Measurements from ENCODE around the gene ZFYVE28.

The ZFYVE28 gene

DNA sequence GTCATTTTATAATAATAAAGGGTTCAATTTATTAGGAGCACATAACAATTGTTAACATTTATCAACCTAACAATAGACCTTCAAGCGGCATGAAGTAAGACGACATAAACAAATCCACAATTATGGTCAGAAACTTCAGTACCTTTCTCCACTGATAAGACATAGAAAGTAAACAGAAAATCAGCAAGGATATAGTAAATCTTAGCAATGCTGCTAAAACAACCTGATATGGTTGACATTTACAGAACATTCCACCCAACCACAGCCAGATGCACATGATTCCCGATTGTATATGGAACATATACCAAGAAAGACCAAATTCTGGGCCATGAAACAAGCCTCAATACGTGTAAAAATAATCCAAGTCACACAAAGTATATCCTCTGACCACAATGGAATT lies 71.3 kb downstream of the ZFYVE28 start:
- no peak for DNase-seq

DNA sequence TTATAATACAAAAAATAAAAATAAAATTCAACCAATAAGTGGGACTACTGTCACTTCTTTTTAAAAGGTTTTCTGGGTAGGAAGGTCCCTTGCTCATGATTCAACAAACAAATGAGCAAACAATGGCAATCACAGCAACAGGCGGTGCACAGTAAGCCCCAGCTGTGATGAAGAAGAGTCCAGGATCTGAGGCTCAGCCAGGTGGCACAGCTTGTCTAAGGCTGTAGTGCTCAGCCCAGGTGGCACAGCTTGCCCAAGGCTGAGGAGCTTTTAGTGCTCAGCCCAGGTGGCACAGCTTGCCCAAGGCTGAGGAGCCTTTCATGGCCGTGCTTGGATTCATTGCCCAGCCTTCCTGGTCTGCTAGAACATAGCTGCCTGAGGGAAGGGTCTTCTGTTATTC lies 75.0 kb downstream of the ZFYVE28 start:
- DNase-seq: no peak

DNA sequence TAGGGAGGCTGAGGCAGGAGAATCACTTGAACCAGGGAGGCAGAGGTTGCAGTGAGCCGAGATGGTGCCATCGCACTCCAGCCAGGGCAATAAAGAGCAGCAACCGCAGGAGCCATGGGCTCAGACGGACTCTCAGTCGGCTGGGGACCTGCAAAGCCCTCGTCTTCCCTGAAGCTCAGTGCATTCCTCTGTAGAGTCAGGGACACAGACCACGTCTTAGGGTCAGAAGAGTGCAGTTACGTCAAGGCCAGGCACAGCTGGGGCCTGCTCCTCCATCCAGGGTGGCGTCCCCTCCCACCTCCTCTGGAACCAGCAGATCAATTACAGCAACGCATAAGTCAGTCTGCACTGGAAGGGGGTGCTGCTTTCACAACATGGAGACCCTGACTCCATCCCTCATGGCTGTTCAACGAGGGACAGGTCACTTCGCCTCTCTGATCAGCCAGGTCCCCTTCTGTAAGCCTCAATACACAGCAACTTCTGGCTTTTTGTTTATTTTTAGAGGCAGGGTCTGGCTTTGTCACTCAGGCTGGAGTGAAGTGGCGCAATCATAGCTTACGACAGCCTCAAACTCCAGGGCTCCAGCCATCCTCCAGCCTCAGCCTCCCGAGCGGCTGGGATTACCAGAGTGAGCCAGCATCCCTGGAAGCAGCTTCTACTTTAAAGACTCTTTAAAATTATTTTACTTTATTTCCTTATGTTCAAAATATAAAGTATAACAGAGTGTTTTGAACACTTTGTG lies 76.4 kb downstream of the ZFYVE28 start:
- DNase-seq: no peak

DNA sequence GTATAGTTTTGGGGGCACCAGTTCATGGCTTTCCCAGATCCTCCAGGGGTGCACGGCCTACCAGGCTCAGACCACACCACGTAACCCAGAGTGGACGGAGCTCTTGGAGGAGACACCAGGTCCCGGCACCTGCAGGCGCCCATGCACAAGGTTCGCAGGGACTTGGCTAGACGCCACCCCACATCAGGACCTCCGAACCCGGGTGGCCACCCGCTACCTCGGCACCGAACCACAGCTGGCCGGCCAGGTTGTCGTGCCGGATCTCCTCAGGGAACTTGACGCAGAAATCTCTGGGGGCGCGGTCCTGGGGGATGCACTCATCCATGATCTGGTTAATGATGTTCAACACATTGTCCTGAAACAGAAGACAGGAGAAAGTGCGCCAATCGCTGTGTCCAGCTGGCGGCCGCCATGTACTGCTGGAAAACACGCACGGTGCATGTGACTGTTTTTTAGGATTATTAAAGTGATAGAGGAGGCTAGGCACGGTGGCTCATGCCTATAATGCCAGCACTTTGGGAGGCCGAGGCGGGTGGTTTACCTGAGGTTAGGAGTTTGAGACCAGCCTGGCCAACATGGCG lies 77.1 kb downstream of the ZFYVE28 start:
- DNase-seq: no peak

DNA sequence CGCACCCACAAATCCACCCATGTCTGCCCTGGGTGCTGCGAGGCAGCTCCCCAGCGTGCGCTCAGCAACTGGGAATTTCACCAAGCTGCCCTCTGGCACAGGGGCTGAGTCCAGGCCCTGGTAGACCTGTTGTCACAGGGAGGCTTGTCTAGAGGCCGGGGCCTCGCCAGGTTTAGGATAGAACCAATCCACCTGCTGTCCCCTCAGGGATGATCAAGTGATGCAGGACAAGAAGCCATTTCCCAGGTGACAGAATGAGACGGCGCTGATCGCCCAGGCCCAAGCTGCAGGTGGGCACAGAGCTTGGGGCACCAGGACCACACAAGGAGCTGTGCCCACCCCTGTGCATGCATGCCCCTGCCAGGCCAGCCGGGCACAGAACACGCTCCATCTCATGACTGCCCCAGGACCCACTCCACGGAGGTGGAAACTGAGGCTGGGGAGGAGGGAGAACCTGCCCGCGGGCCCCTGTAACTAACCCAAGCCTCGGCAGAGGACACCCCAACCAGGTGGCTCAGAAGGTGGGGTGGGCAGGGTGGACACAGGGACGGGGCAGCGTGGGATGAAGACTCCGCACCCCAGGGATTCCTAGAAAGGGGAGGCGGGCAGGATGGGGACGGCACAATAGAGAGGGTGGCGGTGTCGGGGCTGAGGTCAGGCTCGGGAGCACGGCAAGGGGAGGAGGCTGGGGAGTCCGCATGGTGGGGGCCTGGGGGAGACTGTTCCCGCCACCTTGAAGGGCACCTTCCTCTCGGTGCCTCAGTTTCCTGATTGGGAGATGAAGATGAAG lies 78.0 kb downstream of the ZFYVE28 start:
- no peak for DNase-seq

DNA sequence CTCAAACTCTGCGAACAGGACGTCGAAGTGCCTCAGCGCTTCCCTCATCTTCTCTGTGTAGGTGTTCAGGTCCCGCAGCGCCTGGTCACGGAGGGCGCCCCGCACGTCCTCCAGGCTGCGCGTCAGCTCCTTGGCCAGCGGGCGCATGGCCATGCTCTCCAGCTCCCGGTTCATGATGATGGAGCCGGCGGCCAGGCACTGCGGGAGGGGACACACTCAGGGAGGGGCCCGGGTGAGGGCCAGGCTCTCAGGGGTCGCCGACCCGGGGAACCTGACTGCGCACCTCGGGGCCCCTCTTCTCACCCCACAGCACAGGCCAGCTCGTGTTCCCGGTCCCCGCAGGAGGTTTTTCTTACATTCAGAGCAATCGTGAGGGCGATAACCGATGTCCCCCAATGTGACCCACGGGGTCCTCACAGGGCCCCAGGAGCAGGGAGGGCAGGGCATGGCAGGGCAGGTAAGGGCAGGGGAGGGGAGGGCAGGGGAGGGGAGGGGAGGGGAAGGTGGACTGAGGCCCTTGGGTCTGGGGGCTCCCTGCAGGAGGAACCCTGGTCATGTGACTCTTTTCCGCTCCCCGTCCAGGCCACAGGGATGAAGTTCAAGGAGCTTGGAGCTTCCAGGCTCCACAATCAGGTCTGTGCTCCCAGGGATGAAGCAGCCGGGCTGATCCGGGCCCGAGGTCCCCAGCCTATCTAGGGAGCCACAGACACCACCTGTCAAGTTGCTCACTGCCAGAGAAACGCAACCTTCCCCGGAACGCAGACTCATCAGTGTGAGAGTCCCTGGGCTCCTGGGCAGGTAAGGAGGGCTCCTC lies 78.8 kb downstream of the ZFYVE28 start:
- DNase-seq: no peak

DNA sequence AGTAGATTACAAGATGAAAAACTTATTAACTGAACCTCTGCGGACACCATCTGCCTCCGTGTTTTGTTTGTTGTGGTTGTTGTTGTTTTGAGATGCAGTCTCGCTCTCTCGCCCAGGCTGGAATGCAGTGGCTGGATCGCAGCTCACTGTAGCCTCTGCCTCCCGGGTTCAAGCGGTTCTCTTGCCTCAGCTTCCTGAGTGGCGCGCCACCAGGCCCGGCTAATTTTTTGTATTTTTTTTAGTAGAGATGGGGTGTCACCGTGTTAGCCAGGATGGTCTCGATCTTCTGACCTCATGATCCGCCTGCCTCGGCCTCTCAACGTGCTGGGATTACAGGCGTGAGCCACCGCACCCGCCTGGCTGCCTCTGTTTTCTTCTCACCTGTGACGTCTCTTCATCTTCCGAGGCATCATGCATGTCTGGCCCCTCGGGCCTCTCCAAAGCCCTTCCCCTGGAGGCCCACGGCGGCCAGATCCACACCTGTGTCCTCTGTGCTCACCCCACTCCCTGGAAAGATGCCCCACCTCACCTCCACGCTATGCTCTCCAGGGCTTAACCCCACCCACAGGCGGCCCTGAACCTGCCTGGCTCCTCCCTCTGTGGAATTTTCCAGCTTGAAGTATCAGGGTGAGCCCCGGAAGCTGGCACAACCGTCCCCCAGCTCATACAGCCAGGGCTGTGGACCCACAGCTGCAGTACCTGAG lies 79.5 kb downstream of the ZFYVE28 start:
- DNase-seq: no peak

DNA sequence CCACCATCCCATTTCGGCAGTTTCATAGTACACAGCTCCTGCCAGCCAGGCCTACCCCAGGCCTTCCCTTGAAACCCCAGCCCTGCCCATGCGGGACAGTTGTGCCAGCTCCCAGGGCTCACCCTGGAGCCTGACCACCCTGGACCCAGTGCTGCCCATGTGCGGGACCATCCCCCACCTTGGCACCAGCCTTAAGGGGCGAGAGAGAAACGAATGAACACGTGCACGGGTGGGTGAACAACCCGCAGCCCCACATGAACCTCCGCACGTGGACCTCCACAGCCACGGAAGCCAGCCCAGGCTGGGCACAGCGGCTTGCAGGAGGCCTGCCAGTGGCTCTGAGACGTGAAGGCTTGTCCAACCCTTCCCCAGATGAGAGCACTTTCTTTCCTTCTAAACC lies 80.5 kb downstream of the ZFYVE28 start:
- DNase-seq: no peak

DNA sequence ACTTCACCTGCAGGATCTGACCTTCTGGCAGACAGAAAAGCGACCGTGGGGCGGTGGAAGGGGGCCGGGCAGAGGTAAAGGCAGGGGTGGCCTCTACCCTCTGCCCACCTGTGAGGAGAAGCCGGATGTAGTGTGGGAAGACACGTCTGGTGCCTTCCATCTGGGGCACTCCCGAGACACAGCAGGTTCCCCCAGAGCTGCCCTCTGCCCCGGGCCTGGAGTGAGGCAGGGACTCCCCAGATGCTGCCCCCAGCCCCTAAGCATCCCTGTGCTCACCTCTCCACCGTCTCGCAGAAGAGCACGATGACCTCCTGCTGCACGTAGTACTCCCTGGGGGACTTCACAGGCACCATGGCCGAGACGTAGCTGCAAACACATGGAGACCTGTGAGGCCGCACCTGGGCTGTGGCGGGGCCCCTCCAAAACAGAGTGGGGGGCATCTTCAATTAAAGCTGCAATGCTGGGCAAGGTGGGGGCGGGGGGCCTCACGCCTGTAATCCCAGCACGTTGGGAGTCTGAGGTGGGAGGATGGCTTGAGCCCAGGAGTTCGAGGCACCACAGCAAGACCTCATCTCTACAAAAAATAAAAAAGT lies 81.2 kb downstream of the ZFYVE28 start:
- DNase-seq: no peak

DNA sequence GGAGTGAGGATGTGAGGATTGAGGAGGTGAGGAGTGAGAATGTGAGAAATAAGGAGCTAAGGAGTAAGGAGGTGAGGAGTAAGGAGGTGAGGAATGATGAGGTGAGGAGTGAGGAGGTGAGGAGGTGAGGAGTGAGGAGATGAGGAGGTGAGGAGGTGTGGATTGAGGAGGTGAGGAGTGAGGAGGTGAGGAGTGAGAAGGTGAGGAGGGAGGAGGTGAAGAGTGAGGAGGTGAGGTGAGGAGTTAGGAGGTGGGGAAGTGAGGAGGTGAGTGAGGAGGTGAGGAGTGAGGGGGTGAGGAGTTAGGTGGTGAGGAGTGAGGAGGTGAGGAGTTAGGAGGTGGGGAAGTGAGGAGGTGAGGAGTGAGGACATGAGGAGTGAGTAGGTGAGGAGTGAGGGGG lies 81.8 kb downstream of the ZFYVE28 start:
- no peak for DNase-seq

DNA sequence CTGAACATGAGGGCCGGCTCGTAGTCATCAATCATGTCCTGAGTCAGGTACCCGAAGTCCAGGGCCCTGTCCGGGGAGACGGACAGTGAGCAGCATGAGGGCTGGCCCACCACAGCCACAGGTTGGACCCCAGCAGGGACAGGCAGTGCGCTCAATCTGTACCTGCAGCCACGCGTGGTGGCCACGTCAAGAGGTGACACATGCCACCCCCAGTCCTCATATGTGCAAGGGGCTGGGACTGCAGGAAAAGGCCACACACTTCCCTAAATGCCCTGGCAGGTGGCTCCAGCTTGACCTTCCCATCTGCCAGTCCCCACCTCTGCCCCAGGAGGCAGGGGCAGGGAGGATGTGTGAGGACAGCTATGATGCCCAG lies 82.7 kb downstream of the ZFYVE28 start:
- DNase-seq: no peak

DNA sequence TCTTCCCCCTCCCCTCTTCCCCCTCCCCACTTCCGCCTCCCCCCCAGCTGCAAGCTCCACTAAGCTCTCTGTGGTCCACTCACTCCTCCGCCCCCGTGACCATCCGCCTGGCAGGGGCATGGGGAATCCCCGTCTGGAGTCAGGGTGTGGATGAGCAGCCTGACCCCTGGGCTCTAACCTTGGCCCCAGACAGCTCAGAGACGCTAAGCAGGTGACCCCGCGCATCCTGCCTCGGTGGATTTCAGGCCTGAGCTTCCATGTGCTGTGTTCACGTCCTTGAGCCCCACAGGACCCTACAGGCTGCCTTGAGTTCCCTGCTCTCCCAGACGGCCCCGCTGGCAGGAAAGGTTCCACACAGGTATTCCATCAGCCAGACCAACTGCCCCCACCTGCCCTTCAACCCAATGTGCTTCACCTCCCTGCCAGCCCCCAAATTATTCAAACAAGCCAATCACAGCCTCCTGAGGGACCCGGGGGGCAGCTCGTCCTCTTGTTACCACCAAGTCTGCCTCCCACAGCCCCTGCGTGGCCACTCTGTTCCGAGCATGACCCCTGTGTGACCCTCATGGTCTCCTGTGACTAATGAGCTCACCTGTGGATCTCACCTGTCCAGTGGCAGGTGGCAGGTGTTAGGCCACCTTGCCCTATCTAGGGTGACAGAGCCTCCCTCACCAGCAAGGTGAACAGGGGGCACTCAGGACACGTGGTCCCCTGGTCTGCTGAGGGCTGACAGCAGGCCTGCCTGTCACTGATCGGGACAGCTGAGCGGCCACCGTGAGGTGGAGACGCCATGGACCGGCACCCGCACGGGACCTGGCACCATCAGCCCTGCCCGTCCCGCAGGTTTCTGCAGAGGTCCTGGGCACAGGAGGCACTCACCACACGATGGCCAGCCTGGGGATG lies 83.4 kb downstream of the ZFYVE28 start:
- DNase-seq: no peak

DNA sequence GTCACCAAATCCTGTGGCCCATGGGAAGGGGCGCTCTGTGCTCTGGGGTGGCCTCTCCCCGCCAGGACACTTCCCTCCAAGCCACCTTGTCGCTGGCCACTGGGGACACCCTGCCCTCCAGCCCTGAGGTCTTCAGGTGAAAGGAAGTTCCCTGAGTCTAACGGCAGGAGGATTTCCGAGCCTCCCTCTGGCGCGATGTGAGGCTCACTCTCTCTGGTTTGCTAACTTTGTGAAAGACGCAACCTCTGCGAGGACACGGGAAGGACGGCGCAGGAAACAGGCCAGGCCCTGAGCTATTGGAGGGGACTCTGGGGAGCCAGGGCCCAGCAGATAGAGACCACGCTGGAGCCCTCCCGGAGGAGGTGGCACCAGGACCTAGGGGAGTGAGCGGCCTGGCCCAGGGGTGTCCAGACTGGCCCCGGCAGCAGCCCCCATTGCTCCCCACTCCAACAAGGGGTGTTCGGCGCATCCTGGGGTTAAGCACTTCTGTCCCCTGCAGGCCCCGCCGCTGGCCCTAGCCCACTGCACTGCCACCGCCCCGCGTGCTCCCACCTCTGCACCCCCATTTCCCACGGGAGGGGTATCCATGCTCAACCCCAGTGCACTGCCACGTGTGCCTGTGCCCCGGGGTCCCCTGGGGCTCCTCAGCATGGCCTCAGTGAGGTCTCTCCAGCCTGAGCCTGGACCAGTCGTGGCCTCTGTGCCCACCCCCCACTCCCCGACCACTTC lies 84.4 kb downstream of the ZFYVE28 start:
- DNase-seq: no peak

DNA sequence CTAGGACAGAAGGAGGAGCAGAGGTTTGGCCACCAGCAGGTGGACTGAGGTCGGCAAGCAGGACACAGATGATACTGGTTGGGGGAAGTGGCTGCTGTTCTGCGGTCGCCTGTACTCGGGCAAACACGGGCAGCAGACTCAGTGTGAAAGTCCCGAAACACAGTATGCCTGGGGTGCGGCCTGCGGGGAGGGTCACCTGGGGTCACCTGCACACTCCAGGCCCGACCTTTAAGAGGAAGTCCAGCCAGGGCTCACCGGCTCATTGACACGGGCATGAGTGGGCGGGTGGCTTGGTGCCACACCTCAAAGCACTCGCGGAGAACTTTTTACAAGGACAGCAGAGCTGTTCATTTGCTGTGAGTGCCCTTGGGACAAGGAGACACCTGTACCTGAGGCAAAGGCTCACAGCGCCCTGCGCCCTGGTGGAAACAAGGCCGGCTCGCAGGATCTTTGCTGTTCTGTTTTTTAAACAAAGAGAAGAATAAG lies 85.0 kb downstream of the ZFYVE28 start:
- no peak for DNase-seq

DNA sequence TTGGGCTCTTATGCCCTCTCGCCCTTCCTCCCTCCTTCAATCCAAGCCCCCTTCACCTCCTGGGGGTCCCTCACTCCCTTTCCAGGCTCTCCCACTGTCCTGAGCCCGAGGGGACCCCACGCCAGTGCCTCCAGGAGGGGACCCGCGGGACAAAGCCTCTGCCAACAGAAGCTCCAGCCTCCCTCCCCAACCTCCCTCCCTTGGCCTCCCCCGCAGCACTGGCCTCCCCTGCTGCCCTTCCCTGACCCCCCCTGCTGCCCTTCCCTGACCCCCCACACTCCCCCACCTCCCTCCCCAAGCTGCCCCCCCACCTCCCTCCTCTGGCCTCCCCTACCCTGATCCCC lies 85.5 kb downstream of the ZFYVE28 start:
- no peak for DNase-seq

DNA sequence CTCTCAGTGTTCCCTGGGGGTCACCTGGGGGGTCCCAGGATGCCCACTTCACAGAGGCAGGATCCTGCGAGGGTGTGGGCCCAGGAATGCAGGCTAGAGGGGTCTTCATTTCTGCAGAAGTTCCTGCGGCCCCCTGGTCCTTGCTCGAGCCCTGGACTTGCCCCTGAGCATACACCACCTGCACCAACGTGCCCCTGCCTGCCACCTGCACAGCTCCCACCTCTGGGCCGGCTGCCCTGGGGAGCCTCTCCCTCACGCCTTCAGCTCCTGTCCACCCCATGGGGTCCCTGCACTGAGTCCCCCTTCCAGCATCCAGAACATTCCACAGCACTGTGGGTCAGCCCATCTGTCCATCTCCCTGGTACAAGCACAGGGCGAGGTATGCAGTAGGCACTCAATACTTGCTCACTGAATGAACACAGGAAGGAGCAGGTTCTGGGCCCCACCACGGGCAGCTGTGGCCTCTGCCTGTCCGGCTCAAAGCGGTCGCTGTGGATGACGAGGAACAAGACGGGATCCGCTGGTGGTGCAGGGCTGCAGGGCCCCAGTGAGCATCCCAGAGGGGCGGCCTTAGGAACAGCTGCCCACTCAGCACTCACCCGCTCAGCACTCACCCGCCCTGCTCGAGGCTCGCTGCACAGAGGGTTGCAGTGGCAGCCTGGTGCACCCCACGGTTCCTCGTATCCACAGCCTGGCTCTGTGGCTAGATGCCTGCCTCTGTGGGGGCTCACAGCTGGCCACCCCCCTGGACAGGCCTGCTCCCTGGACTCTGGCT lies 86.1 kb downstream of the ZFYVE28 start:
- DNase-seq: no peak

DNA sequence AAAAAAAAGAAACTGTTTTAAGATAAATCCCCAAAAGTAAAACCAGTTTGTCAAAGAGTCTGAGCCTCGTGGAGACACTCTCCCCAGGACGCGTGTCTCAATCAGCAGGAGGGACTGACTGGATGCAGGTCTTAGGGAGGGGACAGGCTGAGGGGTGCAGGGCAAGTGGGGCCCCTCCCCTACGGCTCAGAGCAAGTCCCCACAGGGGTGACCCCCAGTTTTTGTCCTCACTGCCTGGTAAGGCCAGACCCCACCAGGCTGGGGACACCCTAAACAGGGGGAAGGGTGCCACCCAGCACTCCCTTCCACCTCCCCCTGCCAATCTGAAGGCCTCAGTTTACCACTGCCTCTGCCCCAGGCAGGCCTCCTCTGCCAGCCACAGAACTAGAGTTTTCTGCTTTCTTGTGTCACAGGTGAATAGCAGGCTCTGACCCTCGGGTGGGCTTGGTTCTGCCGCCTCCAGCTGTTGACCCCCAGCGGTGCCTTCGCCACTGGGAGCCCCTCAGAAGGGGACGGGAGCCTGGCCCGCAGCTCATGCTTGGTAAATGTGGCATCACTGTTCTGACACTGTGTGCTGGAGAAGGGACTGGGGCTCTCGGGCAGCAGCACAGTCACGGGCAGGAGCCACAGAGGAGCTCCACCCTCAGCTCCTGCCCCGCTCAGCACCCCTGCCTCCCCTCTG lies 86.8 kb downstream of the ZFYVE28 start:
- DNase-seq: no peak

DNA sequence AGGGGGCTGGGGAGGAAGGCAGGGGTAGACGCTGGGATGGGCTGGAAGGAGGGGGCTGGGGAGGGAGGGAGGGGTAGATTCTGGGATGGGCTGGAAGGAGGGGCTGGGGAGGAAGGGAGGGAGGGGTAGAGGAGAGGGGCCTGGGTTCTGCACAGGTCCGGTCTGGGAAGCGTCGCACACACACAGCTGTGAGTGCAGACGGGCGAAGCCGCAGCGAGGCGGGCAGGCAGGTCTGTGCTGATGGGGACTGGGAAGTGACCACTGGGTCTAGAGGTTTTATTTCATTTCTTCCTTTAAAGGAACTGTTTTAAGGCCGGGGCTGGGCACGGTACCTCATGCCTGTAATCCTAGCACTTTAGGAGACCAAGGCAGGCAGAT lies 87.4 kb downstream of the ZFYVE28 start:
- no peak for DNase-seq

All from hematopoietic multipotent progenitor cell treated with erythropoietin and hydrocortisone succinate and interleukin-3 and kit ligand, for 8 days (in vitro differentiated cells).